GM19035 (cell line): ENCODE data around the gene TMCO5A.
"Not testable (repeated sequence)": the region's sequence is repeated elsewhere in the genome, so short reads cannot be mapped to it uniquely, and the experiment has no call there.

ENCODE experiments used
- ATAC-seq: cut with Tn5 transposase; IDR thresholded peaks from one replicate; pipeline ENCODE4 v1.9.1; 2021; ENCODE audit not compliant: unreplicated experiment

Gene TMCO5A

DNA sequence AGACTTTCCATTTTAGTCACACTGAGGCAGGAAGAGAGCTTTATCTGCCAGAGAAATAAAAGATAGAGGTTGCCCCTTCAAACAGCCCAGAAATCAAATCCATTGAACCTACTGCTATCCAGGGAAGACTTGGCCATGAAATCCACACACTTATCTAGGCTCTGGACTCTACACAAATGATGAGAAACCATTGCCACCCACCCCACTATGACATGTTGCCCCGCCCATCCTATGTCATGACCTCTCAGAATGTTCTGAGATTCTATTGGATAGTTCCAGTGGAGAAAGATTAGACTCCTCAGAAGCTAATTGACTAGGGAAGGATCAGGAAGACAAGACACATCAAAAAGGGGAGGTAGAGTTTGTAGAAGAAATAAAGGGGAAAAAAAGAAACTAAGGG is at the start of gene TMCO5A:
TMCO5A (plus strand) TSS at position 301 of the 400 bp plus-strand sequence. CDS start 1,684 bp downstream, outside the sequence.
- ATAC-seq = no peak

DNA sequence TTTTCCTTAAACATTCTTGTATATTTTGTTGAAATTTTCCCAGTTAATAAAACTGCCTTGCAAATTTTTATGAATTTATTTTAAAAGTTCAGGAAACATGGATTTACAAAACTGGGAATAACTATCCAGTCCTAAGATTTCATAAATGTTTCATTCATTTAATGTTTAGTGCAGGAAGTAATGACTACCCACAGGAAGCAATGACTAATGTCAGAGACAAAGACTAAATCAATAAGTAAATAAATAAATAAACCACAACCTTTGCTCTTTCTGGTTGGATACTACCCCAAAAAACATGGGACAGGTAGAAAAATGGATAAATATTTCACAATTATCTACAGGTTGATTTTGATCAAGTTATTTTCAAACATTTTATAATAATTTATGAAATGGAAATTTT is 48.8 kb upstream of the TMCO5A start:
- ATAC-seq = no peak

DNA sequence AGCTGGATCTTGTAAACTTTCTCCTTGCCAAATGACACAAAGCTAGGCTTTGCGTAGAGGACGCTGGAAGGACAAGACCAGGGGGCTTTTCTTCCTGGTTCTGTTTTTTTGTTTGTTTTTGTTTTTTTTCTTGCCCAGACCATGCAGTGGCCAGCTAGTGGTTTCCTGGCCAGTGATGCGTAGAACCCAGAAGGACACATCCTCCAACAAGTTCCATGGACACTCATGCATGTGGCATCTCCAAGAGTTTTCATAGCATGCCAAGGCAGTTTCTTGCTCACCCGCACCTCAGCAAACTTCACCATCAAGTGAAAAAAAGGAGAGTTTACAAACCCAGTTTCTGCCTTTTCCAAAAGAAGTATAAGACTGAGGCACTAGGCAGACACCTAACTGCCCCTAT is 46.1 kb upstream of the TMCO5A start:
- ATAC-seq = no peak

DNA sequence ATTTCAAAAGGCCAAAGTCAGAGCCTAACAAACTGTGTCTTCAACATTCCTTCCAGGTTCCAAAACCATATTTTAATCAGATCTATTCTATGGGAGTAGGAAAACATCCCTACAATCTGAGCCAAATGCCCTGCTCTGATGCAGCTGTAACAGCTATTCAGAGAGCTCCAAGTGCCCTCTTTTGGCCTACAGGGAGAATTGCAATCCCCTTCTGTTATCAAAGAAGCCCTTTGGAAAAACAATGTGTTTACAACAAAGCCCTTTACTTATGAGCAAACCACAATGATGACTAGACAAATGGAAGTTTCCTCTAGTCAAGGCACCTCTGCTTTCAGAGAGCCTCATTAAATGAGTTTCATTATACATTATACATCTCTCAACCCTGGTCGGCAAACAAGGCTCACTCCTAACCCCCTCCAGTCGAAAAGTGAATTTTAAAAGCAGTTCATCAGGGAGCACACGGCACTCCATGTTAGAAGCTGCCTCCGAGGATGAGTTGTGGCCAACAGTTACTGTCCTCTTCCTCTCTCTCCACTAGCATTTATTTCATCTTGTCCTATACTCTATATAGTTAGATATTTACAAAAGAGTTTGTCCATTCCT is 42.6 kb upstream of the TMCO5A start:
- peak; percentile 53 for ATAC-seq

DNA sequence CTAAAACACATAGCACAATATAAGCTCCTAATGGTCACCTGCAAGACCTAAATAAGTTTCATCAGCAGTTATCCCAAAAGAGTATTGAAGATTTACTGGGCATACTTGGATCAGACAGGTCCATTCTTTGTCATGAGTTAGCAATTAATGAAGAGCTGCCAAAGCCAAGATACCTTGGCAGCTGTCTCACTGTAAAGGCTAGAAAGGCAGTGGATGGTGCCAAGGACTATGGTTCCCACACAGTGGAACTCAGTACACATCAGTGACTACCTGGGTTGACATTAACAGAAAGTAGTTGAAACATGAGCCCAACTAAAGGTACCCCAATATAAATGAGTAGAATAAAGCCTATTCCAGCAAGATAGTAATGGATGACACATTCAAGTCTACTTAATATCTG is 41.1 kb upstream of the TMCO5A start:
- no peak for ATAC-seq

DNA sequence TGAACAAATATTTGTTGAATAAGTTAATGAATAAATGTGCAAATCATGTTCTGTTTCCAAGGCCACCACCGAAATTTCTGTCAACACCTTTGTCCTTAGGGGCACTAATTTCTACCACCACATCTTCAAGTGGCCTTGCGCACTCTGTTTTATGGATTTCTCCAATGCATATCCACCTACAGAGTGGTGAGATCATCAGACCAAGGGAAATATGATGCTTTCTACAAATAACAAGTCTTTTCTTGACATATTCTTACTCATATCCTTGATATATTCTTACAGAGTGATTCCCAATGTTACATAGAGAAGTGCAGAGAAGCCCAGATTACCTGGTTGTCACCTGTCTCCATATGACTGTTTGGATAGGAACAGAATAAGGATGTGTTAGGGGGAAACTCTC is 36.1 kb upstream of the TMCO5A start:
- ATAC-seq = no peak

DNA sequence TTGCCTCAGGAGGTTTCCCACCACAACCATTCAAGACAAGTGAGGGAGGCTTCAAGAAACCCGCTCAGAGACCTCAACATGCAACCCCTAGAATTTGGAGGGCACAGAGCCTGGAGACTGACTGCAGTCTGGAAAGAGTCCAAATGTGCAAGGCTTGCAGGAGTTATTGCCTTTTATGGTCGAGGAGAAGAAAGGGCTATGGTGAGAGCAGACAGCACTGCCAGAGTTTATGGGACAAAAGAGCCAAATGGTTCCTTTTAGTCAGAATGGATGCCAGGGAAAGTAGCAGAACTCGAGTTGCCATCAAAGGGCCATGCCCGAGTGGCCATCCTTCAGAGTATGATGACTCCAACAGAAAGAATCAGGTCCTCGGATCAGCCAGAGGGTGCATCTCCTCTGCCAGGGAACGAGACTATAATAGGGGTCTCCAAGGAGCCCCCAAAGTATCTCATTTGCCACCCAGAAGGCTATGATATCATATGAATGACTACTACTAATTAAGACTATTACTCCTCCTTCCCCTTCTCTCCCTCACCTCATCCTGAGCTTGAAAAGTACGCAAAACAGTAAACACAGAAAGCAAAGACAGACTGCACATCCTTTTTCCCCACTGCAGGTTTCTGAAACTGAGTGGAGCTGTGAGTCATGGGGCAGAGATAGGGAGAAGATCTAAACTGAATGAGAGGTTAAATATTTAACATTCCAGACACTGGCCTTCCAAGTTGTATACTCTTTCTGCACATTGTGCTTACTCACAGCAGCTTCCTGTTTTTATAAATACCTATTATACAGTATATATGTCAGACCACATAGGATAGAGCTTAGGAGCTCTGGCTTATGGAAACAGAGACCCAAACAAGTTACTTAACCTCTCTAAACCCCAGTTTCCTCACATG is 33.9 kb upstream of the TMCO5A start:
- ATAC-seq = no peak

DNA sequence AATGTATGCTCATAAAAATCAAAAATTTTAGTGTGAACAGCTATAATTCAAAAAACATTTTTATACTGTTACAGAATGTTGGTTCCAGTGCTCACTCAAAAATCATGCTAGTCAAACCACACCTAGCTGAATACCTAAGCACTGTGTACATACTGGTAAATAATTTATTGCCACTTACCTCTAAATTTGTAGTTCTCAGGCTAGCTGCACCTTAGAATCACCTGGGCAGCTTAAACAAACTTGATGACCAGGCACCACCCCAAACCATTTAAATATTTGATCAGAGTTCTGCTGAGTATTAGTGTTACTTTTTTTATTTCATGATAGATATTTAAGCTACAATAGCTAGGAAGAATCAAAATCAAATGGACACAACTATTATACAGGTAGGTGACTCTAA is 32.3 kb upstream of the TMCO5A start:
- no peak for ATAC-seq

DNA sequence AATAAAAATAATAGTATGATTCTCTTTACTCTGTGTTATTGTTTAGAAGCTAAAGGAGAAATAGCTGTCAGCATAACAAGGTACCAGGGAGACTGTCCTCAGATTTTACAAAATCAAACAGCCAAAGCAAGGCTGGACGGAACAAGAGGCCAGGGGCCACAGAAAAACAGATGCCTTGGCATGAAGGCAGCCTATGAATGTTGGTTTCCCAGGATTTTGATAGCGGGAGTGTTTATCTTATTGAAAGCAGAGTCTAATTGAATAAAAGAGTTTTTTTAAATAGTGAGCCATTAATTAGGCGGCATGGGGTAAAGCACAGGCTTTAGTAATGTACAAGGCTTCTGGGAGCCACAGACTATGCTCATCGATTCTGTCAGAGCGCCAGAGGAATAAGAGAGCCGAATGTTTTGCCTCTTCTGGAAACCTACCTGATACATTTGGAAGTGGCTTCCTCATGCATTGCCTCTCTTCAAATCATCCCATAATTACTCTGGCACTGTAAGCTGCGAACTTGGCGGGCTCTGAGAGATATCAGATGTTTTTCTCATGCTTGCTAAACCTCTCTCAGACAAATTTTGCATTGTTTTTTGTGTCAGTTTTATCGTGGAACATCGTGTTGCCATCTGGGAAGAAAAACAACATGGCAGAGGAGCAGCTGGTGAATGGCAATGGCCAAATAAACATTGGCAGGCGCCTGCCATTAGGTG is 30.4 kb upstream of the TMCO5A start:
- no peak for ATAC-seq

DNA sequence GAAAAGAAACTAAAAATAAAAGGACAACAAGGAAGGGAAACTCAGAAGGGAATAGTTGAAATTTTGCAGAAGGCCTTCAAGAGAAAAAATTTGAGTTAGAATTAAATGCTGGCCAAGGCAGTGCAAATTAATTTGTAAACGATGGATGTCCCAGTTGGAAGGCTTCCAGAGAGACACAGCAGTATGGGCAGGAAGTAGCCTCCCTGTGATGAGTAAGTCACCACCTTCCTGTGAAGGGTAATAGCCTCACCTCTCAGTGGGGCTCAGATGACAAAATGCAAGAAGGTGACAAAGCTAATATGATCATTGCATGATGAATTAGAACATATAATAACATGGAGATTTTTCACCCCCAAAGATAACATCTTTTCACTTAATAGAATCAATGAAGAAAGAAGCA is 27.3 kb upstream of the TMCO5A start:
- no peak for ATAC-seq

DNA sequence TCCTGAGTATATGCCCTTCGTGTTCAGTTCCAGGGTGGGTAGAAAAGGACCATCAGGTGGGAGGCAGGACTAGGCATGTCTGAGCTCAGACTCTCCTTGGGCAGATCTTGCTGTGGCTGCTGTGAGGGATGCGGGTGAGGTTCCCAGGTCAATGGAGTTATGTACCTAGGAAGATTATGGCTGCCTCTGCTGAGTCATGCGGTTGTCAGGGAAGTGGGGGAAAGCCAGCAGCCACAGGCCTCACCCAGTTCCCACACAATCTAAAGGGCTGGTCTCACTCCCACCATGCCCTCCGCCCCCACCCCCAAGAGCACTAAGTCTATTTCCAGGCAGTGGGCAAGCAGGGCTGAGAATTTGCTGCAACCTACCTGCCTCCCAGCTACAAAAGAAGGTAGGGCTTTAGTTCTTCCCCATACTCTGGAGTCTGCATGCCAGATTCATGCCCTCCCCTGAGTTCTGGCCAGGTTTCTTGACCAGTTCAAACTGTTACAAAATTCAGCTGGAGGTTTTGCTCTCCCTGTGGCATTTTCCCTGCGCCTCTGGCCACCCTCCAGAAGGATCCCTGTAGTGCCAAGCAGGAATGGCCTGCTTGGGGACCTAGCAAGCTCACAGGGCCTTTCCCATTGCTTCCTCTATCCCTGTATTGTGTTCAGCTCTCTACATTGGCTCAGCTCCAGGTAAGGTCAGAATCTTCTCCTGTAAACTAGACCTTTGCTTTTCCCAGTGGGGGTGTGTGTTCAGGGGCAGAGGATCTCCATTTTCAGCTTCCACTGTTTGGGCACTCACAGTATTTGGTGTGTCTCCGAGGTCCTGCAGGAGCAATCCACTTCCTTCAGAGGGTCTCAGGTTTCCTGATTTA is 12.7 kb upstream of the TMCO5A start:
- ATAC-seq = no peak

DNA sequence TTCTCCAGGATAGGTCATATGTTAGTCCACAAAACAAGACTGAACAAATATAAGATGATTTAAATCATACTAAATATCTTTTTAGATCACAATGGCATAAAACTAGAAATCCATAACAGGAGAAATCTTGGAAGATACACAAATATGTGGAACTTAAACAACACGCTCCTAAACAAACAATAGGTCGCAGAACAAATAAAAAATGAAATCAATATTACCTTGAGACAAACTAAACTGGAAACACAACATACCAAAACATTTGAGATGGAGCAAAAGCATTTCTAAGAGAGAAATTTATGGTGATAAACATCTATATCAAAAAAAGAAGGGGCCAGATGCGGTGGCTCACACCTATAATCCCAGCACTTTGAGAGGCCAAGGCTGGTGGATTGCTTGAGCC is 8.3 kb upstream of the TMCO5A start:
- no peak for ATAC-seq

DNA sequence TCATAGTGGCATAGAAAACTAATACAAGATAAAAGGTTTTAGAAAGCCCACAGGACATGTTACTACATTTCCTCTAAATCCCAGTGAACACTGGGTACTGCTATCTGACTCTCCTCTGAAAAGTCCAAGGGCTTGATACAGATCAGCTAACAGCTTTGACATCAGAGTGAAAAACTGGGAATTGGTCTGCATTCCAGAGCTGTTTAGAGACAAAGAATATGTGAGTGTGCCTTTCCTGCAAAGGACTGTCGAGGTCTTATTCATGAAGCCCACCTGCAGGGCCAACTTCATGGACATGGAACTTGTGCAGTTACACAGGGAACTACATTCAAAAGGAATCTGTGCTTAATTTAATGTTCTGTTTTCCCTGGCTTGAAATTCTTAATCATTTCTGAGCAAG is 5.2 kb upstream of the TMCO5A start:
- ATAC-seq = no peak

DNA sequence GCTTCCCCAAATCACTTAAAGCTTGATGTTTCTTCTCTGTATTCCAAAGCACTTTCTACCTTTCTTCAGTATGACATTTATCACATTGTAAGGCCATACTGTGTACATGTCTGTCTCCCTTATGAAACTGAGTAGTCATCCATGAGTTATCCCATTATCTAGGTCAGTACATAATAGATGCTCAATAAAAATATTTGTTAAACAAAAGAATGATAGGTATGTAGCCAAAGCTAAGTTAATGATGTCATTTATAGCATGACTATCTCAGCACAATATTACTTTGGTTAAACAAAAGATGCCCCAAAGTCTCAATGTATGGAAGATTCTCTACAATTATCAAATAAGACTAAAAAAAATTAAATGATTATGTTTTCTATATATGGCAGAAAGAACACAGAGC is 3.1 kb upstream of the TMCO5A start:
- ATAC-seq = no peak

DNA sequence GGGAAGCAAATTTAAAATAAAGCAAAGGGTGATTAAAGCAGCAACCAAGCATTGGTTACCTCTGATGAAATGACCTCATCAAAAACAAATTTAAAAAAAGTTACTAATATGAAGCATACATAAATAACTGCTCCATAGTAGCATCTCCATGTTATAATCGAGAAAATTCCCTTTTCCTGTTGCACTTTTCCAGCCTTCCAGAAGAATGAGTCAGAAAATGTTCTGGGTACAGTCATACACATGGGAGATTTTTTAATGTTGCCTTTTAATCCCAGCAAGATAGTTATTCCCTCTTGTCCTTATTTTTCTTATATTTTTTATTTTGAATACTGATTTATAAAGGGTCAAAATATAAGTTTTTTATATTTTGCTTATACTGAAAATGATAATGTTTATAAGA is 2.6 kb upstream of the TMCO5A start:
- no peak for ATAC-seq

DNA sequence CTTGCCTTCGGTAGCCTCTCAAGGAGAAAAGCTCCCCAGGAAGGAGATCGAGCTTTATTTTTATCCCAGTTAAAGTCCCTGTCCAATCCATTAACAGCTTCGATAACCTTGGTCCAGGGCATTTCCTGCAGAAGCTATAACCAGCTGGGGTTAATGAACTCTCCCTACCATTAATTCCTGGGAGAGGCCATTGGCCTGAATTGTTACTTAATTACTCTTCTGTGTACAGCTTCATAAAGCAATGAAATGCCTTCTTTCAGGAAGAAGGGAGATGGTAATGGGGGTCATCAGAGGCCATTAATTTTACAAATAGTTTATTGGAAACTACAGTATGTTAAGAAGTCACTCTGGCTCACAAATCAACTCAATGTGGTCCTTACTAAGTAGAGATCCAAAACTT is 1.9 kb upstream of the TMCO5A start:
- no peak for ATAC-seq

DNA sequence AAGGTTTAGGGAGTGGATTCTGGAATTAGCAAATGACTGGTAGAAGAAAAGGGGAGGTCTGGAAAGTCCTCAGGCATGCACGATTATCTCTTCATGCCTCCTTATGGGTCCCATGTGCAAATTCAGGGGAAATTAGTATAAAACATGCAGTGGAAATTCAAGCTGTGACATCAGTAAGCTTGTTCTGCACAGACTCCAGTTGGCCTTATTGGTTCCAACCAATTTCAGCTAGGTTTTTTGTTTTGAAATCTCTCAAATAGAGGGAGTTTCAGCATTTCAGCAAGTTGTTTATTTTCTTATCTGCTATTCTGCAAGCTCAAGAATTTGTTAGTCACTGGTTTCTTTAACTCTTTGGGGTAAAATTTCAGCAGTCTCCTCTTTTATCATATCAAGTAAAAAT is 774 bp upstream of the TMCO5A start:
- ATAC-seq = no peak

DNA sequence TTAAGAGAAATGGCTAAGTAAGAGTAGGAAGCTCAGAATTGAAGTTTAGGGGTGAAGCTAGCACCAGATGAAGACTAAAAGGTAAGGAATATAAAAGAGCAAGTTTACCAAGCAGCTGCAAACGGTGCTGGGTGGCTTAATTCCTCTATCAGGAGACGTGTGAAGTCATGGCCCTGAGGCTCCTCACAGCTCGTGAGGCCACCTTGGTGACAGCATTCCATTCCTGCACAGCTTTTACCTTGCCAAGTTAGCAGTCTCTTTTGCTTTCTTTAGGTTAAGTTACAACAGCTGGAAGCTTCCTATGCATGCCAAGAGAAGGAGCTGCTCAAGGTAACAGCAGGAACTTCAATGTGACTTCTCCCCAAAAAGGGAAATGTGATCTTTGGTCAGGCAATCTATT is 6.4 kb downstream of the TMCO5A start:
- no peak for ATAC-seq

DNA sequence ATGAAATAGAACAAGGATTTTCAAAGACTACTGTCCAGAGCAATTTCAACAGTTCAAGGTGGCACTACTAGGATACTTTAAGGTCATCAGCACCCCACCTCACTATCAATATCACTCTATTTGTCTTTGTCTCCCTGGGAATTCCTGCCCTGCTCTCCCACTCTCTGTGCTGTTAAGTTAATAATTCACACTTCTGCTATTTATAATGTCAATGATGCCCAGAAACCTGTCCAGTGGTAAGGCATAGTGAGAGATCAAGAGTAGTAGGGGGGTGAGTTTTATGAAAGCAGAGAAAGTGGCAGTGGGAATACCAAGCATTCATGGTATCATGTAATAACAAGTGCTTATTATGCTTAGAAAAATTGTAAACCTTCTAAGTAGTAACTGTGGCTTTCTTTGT is 7.3 kb downstream of the TMCO5A start:
- ATAC-seq = no peak

DNA sequence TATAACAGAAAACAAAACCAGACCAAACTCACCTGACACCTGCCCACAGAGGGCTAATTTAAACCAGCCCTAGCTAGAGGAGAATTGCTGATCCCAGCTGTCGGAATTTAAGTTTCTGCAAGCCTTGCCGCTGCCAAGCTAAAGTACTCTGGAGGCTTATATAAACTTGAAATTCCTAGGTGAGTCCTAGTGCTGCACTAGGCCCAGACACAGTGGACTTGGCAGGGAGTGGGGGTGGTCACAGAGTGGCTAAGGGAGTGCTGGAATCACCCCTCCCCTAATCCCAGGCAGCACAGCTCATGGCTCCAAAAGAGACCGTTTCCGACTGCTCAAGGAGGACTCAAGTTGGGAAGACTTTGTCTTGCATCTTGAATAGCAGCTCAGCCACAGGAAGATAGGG is 17.6 kb downstream of the TMCO5A start:
- ATAC-seq = no peak

DNA sequence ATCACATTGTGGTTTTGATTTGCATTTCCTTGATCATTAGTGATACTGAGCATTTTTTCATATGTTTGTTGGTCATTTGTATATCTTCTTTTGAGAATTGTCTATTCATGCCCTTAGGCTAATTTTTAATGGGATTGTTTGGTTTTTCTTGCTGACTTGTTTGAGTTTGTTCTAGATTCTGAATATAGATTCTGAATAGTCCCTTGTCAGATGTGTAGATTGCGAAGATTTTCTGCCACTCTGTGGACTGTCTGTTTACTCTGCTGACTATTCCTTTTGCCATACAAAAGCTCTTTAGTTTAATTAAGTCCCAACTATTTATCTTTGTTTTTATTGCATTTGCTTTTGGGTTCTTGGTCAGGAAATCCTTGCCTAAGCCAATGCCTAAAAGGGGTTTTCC is 26.3 kb downstream of the TMCO5A start:
- not testable (repeated sequence) for ATAC-seq
